ENCODE results near the gene TXNRD1.
"Not testable (repeated sequence)": the region's sequence is repeated elsewhere in the genome, so short reads cannot be mapped to it uniquely, and the experiment has no call there.

The TXNRD1 gene

GRCh38 chr12:104215638-104216297 lies at the start of gene TXNRD1:
TSS of gene TXNRD1 (plus strand) at chr12:104215779. CDS start at chr12:104215803, 24 bp downstream.
- FAIRE-seq (peak; percentile 85), DNase-seq (ENCODE audit: insufficient read length, low spot score) (peak; percentile 76)

GRCh38 chr12:104165801-104166200 lies 49.8 kb upstream of the TXNRD1 start:
- DNase-seq (ENCODE audit: insufficient read length, low spot score) (no peak), FAIRE-seq (no peak)

GRCh38 chr12:104166465-104166864 lies 49.1 kb upstream of the TXNRD1 start:
- DNase-seq (ENCODE audit: insufficient read length, low spot score) = no peak

GRCh38 chr12:104167519-104168458 lies 47.8 kb upstream of the TXNRD1 start:
- no peak for FAIRE-seq
- no peak for DNase-seq (ENCODE audit: insufficient read length, low spot score)

More at GRCh38 chr12:104166465-104166864, 49.1 kb upstream of the TXNRD1 start:
- FAIRE-seq = no peak

GRCh38 chr12:104168596-104168995 lies 47.0 kb upstream of the TXNRD1 start:
- FAIRE-seq (no peak), DNase-seq (ENCODE audit: insufficient read length, low spot score) (no peak)

GRCh38 chr12:104171785-104172569 lies 43.6 kb upstream of the TXNRD1 start:
- DNase-seq (ENCODE audit: insufficient read length, low spot score) = no peak
- FAIRE-seq = no peak

GRCh38 chr12:104172570-104172947 lies 43.0 kb upstream of the TXNRD1 start:
- DNase-seq (ENCODE audit: insufficient read length, low spot score) = no peak
- no peak for FAIRE-seq

GRCh38 chr12:104173804-104174203 lies 41.8 kb upstream of the TXNRD1 start:
- FAIRE-seq = not testable (repeated sequence)

GRCh38 chr12:104175726-104176247 lies 39.8 kb upstream of the TXNRD1 start:
- FAIRE-seq = no peak

More at GRCh38 chr12:104173804-104174203, 41.8 kb upstream of the TXNRD1 start:
- not testable (repeated sequence) for DNase-seq (ENCODE audit: insufficient read length, low spot score)

GRCh38 chr12:104177336-104177662 lies 38.3 kb upstream of the TXNRD1 start:
- DNase-seq (ENCODE audit: insufficient read length, low spot score) (no peak), FAIRE-seq (no peak)

More at GRCh38 chr12:104175726-104176247, 39.8 kb upstream of the TXNRD1 start:
- no peak for DNase-seq (ENCODE audit: insufficient read length, low spot score)

GRCh38 chr12:104177663-104178501 lies 37.7 kb upstream of the TXNRD1 start:
- FAIRE-seq = peak; percentile 23
- DNase-seq (ENCODE audit: insufficient read length, low spot score) = peak; percentile 86

GRCh38 chr12:104180374-104180773 lies 35.2 kb upstream of the TXNRD1 start:
- FAIRE-seq = no peak
- no peak for DNase-seq (ENCODE audit: insufficient read length, low spot score)

- no peak for FAIRE-seq
- no peak for DNase-seq (ENCODE audit: insufficient read length, low spot score)
Observed at GRCh38 chr12:104181313-104181712, 34.3 kb upstream of the TXNRD1 start.

GRCh38 chr12:104182144-104182543 lies 33.4 kb upstream of the TXNRD1 start:
- DNase-seq (ENCODE audit: insufficient read length, low spot score) (no peak), FAIRE-seq (no peak)

GRCh38 chr12:104182621-104183378 lies 32.8 kb upstream of the TXNRD1 start:
- DNase-seq (ENCODE audit: insufficient read length, low spot score) (no peak), FAIRE-seq (no peak)

GRCh38 chr12:104183443-104183842 lies 32.1 kb upstream of the TXNRD1 start:
- no peak for FAIRE-seq

GRCh38 chr12:104187446-104188155 lies 28.0 kb upstream of the TXNRD1 start:
- DNase-seq (ENCODE audit: insufficient read length, low spot score) (no peak), FAIRE-seq (no peak)

More at GRCh38 chr12:104183443-104183842, 32.1 kb upstream of the TXNRD1 start:
- no peak for DNase-seq (ENCODE audit: insufficient read length, low spot score)

GRCh38 chr12:104188534-104188933 lies 27.0 kb upstream of the TXNRD1 start:
- no peak for DNase-seq (ENCODE audit: insufficient read length, low spot score)
- FAIRE-seq = no peak

All from HTR-8/SVneo (cell line).